ENCODE measurements around the gene CDC25C.

- no peak for TF ChIP-seq CTCF (IDR thresholded peaks at IDR 0.05; ENCODE audit: low read depth, low read length, missing input control)
- TF ChIP-seq YY1 (IDR thresholded peaks at IDR 0.05) = no peak
- TF ChIP-seq MAX (IDR thresholded peaks at IDR 0.05) = no peak
- no peak for TF ChIP-seq RAD21 (IDR thresholded peaks at IDR 0.05)
These were observed 56.2 kb downstream of the CDC25C start for GRCh38 chr5:138275379-138275782.

Data from liver (tissue), 3 donors.